Skin epidermis (tissue), 12 donors: ENCODE results near the gene PRKCZ.
"Not testable (repeated sequence)": the region's sequence is repeated elsewhere in the genome, so short reads cannot be mapped to it uniquely, and the experiment has no call there.

Experiments used
- H3K27ac ChIP-seq, 21 experiments: fragments of 200-600 bp; sonication (generic) in 11 of 21; one replicate each; pipeline ENCODE4 v1.5.0; 2020; ENCODE audit warnings: mild to moderate bottlenecking in 3 of 21, inconsistent platforms in 2 of 21, moderate library complexity in 2 of 21
- H3K4me3 ChIP-seq, 7 experiments: fragments of 200-600 bp; sonication (generic) in 2 of 7; one replicate each; pipeline ENCODE4 v1.5.0; 2020; ENCODE audit warnings: inconsistent platforms in 2 of 7, mild to moderate bottlenecking in 2 of 7, moderate library complexity in 1 of 7

PRKCZ gene

GRCh38 chr1:2108877-2109580, 58.8 kb downstream of the PRKCZ start:
- Histone ChIP-seq H3K4me3 (no peak overlapping the region), H3K27ac (no peak overlapping the region)

- Histone ChIP-seq H3K27ac (no peak overlapping the region), H3K4me3 (no peak overlapping the region)
These were observed 59.4 kb downstream of the PRKCZ start for GRCh38 chr1:2109581-2110021.

GRCh38 chr1:2110191-2110737, 60.1 kb downstream of the PRKCZ start:
- Histone ChIP-seq H3K27ac (no peak overlapping the region), H3K4me3 (no peak overlapping the region)

- Histone ChIP-seq H3K27ac (no peak overlapping the region), H3K4me3 (no peak overlapping the region)
These were observed 60.8 kb downstream of the PRKCZ start for GRCh38 chr1:2110738-2111673.

- no peak overlapping the region for H3K27ac ChIP-seq
- H3K4me3 ChIP-seq: no peak overlapping the region
These were observed 61.4 kb downstream of the PRKCZ start for GRCh38 chr1:2111674-2112035.

- Histone ChIP-seq H3K27ac (peak overlapping the region in 2 of 21 experiments; percentile 10 to 62), H3K4me3 (no peak overlapping the region)
These were observed 62.1 kb downstream of the PRKCZ start for GRCh38 chr1:2112280-2112701.

GRCh38 chr1:2113620-2114135, 63.5 kb downstream of the PRKCZ start:
- H3K4me3 ChIP-seq: no peak overlapping the region
- no peak overlapping the region for H3K27ac ChIP-seq

GRCh38 chr1:2114635-2115007, 64.4 kb downstream of the PRKCZ start:
- peak overlapping the region in 1 of 21 experiments; percentile 0 for H3K27ac ChIP-seq

GRCh38 chr1:2115008-2115641, 64.9 kb downstream of the PRKCZ start:
- H3K4me3 ChIP-seq: no peak overlapping the region

More at GRCh38 chr1:2114635-2115007, 64.4 kb downstream of the PRKCZ start:
- not testable (repeated sequence) for H3K4me3 ChIP-seq

GRCh38 chr1:2115702-2116341, 65.6 kb downstream of the PRKCZ start:
- H3K4me3 ChIP-seq: no peak overlapping the region
- H3K27ac ChIP-seq: peak overlapping the region in 1 of 21 experiments; percentile 22

More at GRCh38 chr1:2115008-2115641, 64.9 kb downstream of the PRKCZ start:
- peak overlapping the region in 1 of 21 experiments; percentile 0 for H3K27ac ChIP-seq

- H3K27ac ChIP-seq: no peak overlapping the region
- H3K4me3 ChIP-seq: no peak overlapping the region
These were observed 69.7 kb downstream of the PRKCZ start for GRCh38 chr1:2119886-2120285.

- no peak overlapping the region for H3K27ac ChIP-seq
These were observed 71.0 kb downstream of the PRKCZ start for GRCh38 chr1:2121101-2121691.

GRCh38 chr1:2121794-2122193, 71.6 kb downstream of the PRKCZ start:
- not testable (repeated sequence) for H3K4me3 ChIP-seq, H3K27ac ChIP-seq

More at GRCh38 chr1:2121101-2121691, 71.0 kb downstream of the PRKCZ start:
- no peak overlapping the region for H3K4me3 ChIP-seq

- no peak overlapping the region for H3K4me3 ChIP-seq
- H3K27ac ChIP-seq: no peak overlapping the region
These were observed 74.4 kb downstream of the PRKCZ start for GRCh38 chr1:2124446-2125198.

- Histone ChIP-seq H3K4me3 (no peak overlapping the region), H3K27ac (peak overlapping the region in 1 of 21 experiments; percentile 28)
These were observed 75.4 kb downstream of the PRKCZ start for GRCh38 chr1:2125350-2126211.

GRCh38 chr1:2126331-2127186, 76.3 kb downstream of the PRKCZ start:
- H3K4me3 ChIP-seq: no peak overlapping the region
- H3K27ac ChIP-seq: peak overlapping the region in 3 of 21 experiments; percentile 0 to 28 (median 7)
